Measurements from ENCODE around the gene ZNF506. TPM values are rescaled to one million over a fixed set of nuclear protein-coding genes. Genes with fewer than 3 reads are reported as not detected.
A peak's percentile ranks its signal among the peaks of the same experiment; 100 is the strongest.
"Not testable (repeated sequence)": the region's sequence is repeated elsewhere in the genome, so short reads cannot be mapped to it uniquely, and the experiment has no call there.

The ZNF506 gene
- total RNA-seq (2014; rRNA removed; shearing (Covaris generic)): 18.5 and 18.6 TPM in 2 replicates

- peak; percentile 96 for DNase-seq (ENCODE audit: low read depth)
Observed at GRCh38 chr19:19821366-19821951, at the start of gene ZNF506. Gene ZNF506 (minus strand): TSS chr19:19821750. CDS start chr19:19821603, 147 bp downstream.

GRCh38 chr19:19870086-19870485, 48.5 kb upstream of the ZNF506 start:
- not testable (repeated sequence) for DNase-seq (ENCODE audit: low read depth)

DNA sequence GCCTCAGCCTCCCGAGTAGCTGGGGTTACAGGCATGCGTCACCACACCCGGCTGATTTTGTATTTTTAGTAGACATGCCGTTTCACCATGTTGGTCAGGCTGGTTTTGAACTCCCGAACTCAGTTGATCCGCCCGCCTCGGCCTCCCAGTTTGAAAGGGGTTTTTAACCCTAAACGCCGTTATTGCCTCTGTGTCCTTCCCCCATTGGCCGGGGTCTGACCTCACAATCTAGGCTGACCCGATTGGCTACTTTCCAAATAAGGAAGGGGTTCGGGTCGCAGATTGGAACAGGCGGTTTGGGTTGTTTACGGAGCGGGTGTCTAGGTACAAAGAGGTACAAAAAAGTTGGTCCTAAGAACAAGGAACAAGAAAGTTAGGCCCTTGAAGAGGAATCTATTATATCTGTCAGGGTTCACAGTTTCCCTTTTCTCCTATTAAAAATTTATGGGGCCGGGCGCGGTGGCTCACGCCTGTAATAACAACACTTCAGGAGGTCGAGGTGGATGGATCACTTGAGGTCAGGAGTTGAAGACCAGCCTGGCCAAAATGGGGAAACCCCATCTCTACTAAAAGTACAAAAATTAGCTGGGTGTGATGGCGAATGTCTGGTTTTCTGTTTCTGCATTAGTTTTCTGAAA, 45.2 kb upstream of the ZNF506 start:
- DNase-seq (ENCODE audit: low read depth): peak; percentile 6

GRCh38 chr19:19865750-19866610, 44.4 kb upstream of the ZNF506 start, which contains the start of gene ZNF253:
Gene ZNF253 (plus strand): TSS chr19:19865882. CDS start chr19:19865997, 115 bp downstream.
- DNase-seq (ENCODE audit: low read depth): peak; percentile 97

GRCh38 chr19:19860756-19861390, 39.3 kb upstream of the ZNF506 start:
- DNase-seq (ENCODE audit: low read depth): peak; percentile 20

DNA sequence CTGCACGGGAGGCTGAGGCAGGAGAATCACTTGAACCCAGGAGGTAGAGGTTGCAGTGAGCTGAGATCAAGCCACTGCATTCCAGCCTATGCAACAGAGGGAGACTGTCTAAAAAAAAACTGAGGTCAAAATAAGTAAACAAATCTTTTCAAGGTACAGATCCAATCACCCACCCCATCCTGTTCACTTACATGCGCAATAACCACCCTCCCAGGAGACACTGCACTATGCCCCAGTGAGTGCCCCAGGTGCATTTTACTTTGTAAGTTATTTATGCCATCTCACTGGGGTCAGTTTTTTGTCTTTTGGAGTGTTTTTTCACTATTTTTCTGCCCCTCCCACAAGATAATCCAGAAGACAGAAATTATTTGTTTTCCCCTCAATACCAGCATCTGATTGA, 37.2 kb upstream of the ZNF506 start:
- DNase-seq (ENCODE audit: low read depth): no peak

GRCh38 chr19:19851740-19852139, 30.2 kb upstream of the ZNF506 start:
- DNase-seq (ENCODE audit: low read depth): not testable (repeated sequence)

DNA sequence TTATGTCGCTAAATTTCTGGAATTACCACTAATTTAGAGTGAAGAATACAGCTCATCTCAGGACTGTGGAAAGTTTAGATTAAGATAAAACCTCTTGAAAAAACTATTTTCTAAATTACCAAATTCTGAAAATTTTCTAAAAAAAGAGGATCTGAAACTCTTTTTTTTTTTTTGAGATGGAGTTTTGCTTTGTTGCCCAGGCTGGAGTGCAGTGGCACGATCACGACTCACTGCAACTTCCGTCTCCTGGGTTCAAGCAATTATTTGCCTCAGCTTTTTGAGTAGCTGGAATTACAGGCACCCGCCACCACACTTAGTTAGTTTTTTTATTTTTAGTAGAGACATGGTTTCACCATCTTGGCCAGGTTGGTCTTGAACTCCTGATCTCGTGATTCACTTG, 27.5 kb upstream of the ZNF506 start:
- DNase-seq (ENCODE audit: low read depth): no peak

DNA sequence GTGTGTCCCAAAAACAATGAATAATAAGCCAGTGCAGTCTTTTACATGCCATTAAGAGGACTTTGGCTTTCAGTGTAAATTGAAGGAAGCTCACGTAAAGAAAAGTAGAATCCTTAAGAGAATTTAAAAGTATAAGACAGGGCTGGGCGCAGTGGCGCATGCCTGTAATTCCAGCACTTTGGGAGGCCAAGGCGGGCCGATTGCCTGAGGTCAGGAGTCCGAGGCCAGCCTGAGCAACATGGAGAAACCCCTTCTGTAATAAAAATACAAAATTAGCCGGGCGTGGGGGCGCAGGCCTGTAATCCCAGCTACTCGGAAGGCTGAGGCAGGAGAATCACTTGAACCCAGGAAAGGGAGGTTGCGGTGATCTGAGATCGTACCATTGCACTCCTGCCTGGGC, 26.2 kb upstream of the ZNF506 start:
- DNase-seq (ENCODE audit: low read depth): no peak

GRCh38 chr19:19835560-19836038, 14.0 kb upstream of the ZNF506 start:
- no peak for DNase-seq (ENCODE audit: low read depth)

- DNase-seq (ENCODE audit: low read depth): no peak
Observed at GRCh38 chr19:19826875-19827274, 5.3 kb upstream of the ZNF506 start.

DNA sequence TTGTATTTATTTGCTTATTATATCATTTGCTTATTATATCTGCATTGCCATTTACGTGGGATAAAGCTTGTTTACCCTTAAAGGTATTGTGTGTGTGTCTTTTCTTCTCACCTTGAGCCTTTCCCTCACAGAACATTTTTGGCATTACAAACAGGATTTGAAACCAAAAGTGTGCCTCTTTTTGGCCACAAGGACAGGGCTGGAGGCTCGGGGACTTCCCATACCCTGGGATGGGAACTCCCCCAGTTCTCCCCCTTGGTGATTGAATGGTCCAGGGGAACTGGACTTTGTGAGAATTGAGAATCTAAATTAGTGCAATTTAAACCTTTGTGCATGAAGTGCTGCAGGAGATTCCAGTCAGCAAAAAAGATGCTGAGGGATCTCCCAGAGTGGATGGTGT, 2.4 kb upstream of the ZNF506 start:
- DNase-seq (ENCODE audit: low read depth): no peak

DNA sequence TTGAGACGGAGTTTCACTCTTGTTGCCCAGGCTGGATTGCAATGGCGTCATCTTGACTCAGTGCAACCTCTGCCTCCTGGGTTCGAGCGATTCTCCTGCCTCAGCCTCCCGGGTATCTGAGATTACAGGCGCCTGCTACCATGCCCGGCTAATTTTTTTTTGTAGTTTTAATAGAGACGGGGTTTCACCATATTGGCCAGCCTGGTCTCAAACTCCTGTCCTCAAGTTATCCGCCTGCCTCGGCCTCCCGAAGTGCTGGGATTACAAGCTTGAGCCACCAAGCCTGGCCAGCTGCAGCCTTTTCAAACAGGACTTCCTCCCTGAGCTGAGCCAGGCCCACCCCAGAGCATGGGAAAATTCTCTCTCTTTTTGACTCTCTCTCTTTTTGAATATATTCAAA, 426 bp upstream of the ZNF506 start:
- not testable (repeated sequence) for DNase-seq (ENCODE audit: low read depth)

DNA sequence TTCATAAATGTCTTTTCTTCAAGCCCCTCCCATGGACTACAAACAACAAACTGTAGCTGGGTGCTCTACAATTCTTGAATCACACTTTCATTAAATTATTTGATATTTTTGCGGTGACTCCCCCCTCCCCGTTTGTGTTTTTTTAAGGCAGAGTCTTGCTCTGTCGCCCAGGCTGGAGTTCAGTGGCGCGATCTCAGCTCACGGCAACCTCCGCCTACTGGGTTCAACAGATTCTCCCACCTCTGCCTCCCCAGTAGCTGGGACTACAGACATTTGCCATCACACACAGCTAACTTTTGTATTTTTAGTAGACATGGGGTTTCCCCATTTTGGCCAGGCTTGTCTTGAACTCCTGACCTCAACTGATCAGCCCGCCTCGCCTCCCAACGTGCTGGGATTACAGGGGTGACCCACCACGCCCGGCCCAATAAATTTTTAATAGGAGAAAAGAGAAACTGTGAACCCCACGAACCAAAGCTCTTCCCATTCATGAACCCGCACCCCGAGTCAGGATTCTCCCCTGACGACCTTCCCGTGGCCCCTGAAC, 703 bp downstream of the ZNF506 start:
- no peak for DNase-seq (ENCODE audit: low read depth)

DNA sequence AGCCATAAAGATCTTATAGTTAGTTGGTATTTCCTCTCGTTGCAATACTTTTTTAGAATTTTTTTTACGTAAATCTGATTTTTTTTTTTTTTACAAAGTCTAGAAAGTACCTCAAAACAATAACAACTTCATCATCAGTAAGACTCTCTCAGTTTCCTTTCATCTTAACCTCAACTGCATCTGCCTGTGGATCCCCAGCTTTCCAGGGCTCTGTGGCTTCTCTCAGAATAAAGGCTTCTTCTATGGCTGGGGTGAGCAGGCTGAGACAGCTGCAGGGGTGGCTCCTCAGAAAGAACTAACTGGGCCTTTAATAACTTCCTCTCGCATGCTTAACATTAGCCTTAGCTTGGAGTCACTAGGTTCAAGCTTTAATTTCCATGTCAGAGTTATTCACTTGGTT, 4.2 kb downstream of the ZNF506 start:
- DNase-seq (ENCODE audit: low read depth): no peak

DNA sequence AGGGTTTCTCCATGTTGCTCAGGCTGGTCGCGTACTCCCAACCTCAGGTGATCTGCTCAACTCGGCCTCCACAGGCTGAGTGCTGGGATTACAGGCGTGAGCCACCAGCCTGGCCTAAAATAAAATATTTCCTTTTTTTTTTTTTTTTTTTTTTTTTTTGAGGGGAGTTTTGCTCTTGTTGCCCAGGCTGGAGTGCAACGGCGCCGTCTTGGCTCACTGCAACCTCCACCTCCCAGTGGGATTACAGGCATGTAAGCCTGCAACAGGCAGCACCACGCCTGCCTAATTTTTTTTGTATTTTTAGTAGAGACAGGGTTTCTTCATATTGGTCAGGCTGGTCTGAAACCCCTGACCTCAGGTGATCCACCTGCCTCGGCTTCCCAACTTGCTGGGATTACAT, 4.9 kb downstream of the ZNF506 start:
- DNase-seq (ENCODE audit: low read depth): no peak

DNA sequence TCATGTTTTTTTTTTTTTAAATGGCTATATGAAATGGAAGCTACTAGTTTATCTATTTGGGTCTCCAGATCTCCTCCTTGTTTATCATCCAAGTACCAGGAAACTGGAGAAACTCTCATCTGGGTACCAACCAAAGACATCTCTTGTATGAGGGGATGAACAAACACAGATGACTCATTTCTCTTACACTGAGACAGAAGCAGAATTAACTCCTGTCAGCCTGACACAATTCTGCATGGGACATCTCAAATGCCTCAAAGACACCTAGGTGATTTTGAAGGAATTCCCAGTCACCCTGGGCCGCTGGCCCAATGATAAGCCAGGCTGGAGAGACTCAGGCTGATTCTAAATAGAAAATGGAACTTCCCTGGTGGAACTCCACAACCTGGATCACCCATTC, 9.6 kb downstream of the ZNF506 start:
- DNase-seq (ENCODE audit: low read depth): not testable (repeated sequence)

DNA sequence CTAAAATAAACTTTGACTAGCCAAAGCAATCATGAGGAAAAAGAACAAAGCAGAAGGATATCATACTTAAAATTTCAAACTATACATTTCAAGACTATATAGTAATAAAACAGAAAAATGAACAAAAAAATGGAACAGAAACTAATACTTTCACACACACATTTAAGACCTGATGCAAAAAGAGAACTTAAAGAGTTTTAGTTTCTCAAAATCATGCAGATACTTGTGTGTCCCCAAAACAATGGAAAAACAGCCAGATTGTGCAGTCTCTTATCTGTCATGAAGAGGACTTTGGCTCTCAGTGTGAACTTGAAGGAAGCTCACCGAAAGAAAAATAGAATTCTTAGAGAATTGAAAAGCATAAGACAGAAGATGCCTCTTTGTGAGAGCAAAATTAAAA, 16.1 kb downstream of the ZNF506 start:
- DNase-seq (ENCODE audit: low read depth): no peak

DNA sequence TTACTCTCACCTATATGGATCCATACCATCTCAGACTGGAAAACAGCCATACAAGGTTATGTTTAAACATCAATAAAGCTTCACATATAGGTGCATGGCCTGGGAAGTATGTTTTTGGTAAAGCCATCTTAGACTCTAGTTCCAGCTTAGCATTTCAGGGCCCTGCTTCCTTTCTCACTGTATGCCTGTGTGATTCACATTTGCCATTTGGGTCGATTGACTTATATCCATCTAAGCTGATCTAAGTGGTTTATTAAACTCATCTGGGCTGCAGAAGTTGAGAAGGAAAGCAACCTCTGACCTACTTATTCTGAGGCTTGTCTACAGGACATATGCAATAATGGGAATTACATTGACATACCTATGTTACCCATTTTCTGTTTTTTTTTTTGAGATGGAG, 33.5 kb downstream of the ZNF506 start:
- DNase-seq (ENCODE audit: low read depth): no peak

DNA sequence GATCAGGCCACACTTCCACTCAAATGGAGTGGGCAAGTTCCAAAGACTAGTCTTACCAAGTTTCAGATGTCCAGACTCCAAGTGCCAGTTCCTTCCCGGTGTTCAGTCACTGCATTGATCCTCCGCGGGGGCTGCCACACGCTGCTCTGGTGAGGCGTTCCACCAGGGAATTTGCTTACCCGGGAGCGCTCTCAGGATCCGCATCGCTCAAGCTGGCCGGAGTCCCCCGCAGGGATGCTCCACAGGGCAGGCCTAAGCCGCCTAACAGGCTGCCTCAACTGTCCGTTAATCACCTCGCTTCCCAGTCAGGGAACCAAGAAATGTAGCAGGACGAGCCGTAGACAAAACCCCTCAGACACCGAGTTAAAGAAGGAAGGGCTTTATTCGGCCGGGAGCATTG, 36.1 kb downstream of the ZNF506 start:
- not testable (repeated sequence) for DNase-seq (ENCODE audit: low read depth)

GRCh38 chr19:19782783-19783182, 38.8 kb downstream of the ZNF506 start:
- no peak for DNase-seq (ENCODE audit: low read depth)

GRCh38 chr19:19781791-19782190, 39.8 kb downstream of the ZNF506 start:
- DNase-seq (ENCODE audit: low read depth): not testable (repeated sequence)

Data from Daoy (cell line).